ENCODE measurements around the gene SLF2.

SLF2 gene

GRCh38 chr10:101014230-101014884 is 101.6 kb downstream of the SLF2 start:
- DNase-seq (ENCODE audit: low read depth in 2 of 2, low spot score in 1 of 2): peak; percentile 49 to 60

All from stimulated activated CD8-positive, alpha-beta memory T cell treated with anti-CD3 and anti-CD28 coated beads, Interleukin-4, amount 100 ng/mL, for 1 hour (primary cell).